MM.1S (cell line): ENCODE data around the gene TNS2.

Experiments used
- CTCF ChIP-seq: fragments of 300-600 bp; sonication (generic); IDR thresholded peaks from 2 replicates; pipeline ENCODE4 v1.5.1; 2016; ENCODE audit warnings: antibody characterized with exemption, low read length, mixed read lengths
- EZH2 ChIP-seq: fragments of 300-600 bp; sonication (generic); optimal IDR thresholded peaks from 2 replicates; pipeline ENCODE3; 2017; ENCODE audit warnings: low read depth, mild to moderate bottlenecking, antibody characterized with exemption, low read length, mixed read lengths
- EZH2phosphoT487 ChIP-seq: fragments of 300-600 bp; sonication (generic); IDR thresholded peaks from 2 replicates; pipeline ENCODE4 v1.6.1; 2018; ENCODE audit warnings: antibody characterized with exemption, low read length

GRCh38 chr12:53047221-53048032 is 2.4 kb upstream of the TNS2 start:
- TF ChIP-seq CTCF (no peak), EZH2 (no peak), EZH2phosphoT487 (no peak)
